ENCODE results near the gene VWA1.

The VWA1 gene

GRCh38 chr1:1391225-1391624, 44.3 kb upstream of the VWA1 start:
- no peak overlapping the region for H3K27ac ChIP-seq
- no peak for DNase-seq (ENCODE audit: low spot score)
- CTCF ChIA-PET: no interaction called here
- POLR2A ChIA-PET (ENCODE audit: low non-redundant PET): no interaction called here
- TF ChIP-seq CTCF (conservative IDR thresholded peaks at IDR 0.05; ENCODE audit: low read depth): no peak

- ChIA-PET CTCF (no interaction called here), POLR2A (ENCODE audit: low non-redundant PET) (no interaction called here)
- H3K27ac ChIP-seq: no peak overlapping the region
- TF ChIP-seq CTCF (conservative IDR thresholded peaks at IDR 0.05; ENCODE audit: low read depth): no peak
- DNase-seq (ENCODE audit: low spot score): no peak
Observed at GRCh38 chr1:1393014-1393413, 42.5 kb upstream of the VWA1 start.

- CTCF ChIA-PET: no interaction called here
- no peak overlapping the region for H3K27ac ChIP-seq
- POLR2A ChIA-PET (ENCODE audit: low non-redundant PET): no interaction called here
- no peak for DNase-seq (ENCODE audit: low spot score)
- no peak for TF ChIP-seq CTCF (conservative IDR thresholded peaks at IDR 0.05; ENCODE audit: low read depth)
Observed at GRCh38 chr1:1393428-1393827, 42.1 kb upstream of the VWA1 start.

GRCh38 chr1:1394116-1394515, 41.4 kb upstream of the VWA1 start:
- CTCF ChIA-PET: no interaction called here
- no peak for DNase-seq (ENCODE audit: low spot score)
- no peak overlapping the region for H3K27ac ChIP-seq
- TF ChIP-seq CTCF (conservative IDR thresholded peaks at IDR 0.05; ENCODE audit: low read depth): no peak
- POLR2A ChIA-PET (ENCODE audit: low non-redundant PET): no interaction called here

GRCh38 chr1:1395166-1395565, 40.3 kb upstream of the VWA1 start:
- no peak for TF ChIP-seq CTCF (conservative IDR thresholded peaks at IDR 0.05; ENCODE audit: low read depth)
- ChIA-PET POLR2A (ENCODE audit: low non-redundant PET) (no interaction called here), CTCF (no interaction called here)
- H3K27ac ChIP-seq: no peak overlapping the region
- no peak for DNase-seq (ENCODE audit: low spot score)

- H3K27ac ChIP-seq: peak overlapping the region; percentile 82
- no peak for TF ChIP-seq CTCF (conservative IDR thresholded peaks at IDR 0.05; ENCODE audit: low read depth)
- no peak for DNase-seq (ENCODE audit: low spot score)
- POLR2A ChIA-PET (ENCODE audit: low non-redundant PET): no interaction called here
- CTCF ChIA-PET: interaction anchor here (1.1 kb wide), 1 partner anchor 107 kb away, joined by 5 read pairs; no protein-coding TSS in a partner anchor
Observed at GRCh38 chr1:1397839-1398523, 37.5 kb upstream of the VWA1 start.
